ENCODE results near the gene PTPN21. TPM values are rescaled to one million over a fixed set of nuclear protein-coding genes. Genes with fewer than 3 reads are reported as not detected.

Gene PTPN21
- total and polyA plus RNA-seq, 2 donors from 2014 or later: 5.3 to 23.2 TPM

DNA sequence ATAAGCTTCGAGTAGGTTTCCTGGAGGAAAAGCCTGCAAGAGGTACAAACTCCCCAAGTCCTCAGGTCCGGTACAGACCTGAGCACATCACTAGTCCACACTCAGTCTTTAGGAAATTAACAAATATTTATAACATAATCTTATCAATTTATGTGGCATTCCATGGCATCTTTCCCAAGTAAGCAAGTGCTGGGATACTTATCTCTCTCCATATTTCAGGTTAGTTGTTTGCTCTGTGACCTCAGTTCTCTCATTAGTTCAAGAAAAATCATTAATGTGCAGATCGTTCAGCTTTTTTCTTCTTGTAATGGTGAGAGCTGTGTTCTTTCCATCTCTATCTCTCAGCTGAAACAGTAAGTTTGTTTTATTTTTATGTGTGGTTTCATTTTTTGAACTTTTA is 134.6 kb downstream of the PTPN21 start:
- Histone ChIP-seq H3K27me3 (ENCODE audit: control insufficient read depth, insufficient read depth, low read length) (no peaks in the 10 kb centered on the region), H3K36me3 (ENCODE audit: control insufficient read depth in 2 of 3, insufficient read depth in 3 of 3, low read length in 3 of 3) (peaks cover 8 to 10% (median 9%) of the 10 kb centered on the region in 3 donors), H3K4me1 (ENCODE audit: control insufficient read depth in 2 of 3, insufficient read depth in 2 of 3, low read depth in 1 of 3, low read length in 3 of 3) (no peaks in the 10 kb centered on the region), H3K4me3 (ENCODE audit: low read length in 3 of 3) (no peak overlapping the region), H3K9ac (ENCODE audit: low read length in 3 of 3) (no peak overlapping the region), H3K27ac (ENCODE audit: low read depth in 2 of 2, low read length in 2 of 2) (no peak overlapping the region), H3K9me3 (ENCODE audit: control insufficient read depth in 2 of 3, insufficient read depth in 1 of 3, low read length in 3 of 3) (peaks cover 0 to 9% (median 2%) of the 10 kb centered on the region in 3 donors)
- FAIRE-seq: no peak
- no peak for TF ChIP-seq CTCF (IDR thresholded peaks at IDR 0.05; ENCODE audit: borderline replicate concordance, extremely low read depth, insufficient read depth)
- no peak for DNase-seq
- intact Hi-C loops (cut with DNase I): no loop called here

DNA sequence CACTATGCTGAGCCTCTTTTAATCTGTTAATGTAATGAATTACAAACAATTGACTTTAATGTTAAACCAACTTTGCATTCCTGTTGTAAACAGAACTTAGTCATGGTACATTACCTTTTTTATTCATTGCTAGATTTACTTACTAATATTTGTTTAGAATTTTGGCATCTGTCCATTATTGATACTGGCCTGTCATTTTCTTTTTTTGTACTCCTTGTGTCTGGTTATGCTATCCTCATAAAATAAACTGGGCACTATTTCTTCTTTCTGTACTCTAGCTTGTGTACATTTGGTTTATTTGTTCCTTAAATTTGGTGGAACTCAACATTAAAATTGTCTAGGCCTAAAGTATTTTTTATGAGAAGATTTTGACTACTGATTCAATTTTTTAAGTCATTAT is 137.2 kb downstream of the PTPN21 start:
- intact Hi-C loops (cut with DNase I): no loop called here
- no peak for TF ChIP-seq CTCF (IDR thresholded peaks at IDR 0.05; ENCODE audit: borderline replicate concordance, extremely low read depth, insufficient read depth)

More for the DNA sequence above, 137.2 kb downstream of the PTPN21 start:
- no peaks in the 10 kb centered on the region for H3K27me3 ChIP-seq (ENCODE audit: control insufficient read depth, insufficient read depth, low read length)
- no peak overlapping the region for H3K4me3 ChIP-seq (ENCODE audit: low read length in 3 of 3)
- DNase-seq: no peak
- no peak overlapping the region for H3K9ac ChIP-seq (ENCODE audit: low read length in 3 of 3)
- H3K27ac ChIP-seq (ENCODE audit: low read depth in 2 of 2, low read length in 2 of 2): no peak overlapping the region
- H3K4me1 ChIP-seq (ENCODE audit: control insufficient read depth in 2 of 3, insufficient read depth in 2 of 3, low read depth in 1 of 3, low read length in 3 of 3): no peaks in the 10 kb centered on the region
- peaks cover 0 to 17% (median 2%) of the 10 kb centered on the region in 3 donors for H3K9me3 ChIP-seq (ENCODE audit: control insufficient read depth in 2 of 3, insufficient read depth in 1 of 3, low read length in 3 of 3)
- H3K36me3 ChIP-seq (ENCODE audit: control insufficient read depth in 2 of 3, insufficient read depth in 3 of 3, low read length in 3 of 3): peaks cover 9 to 10% (median 10%) of the 10 kb centered on the region in 3 donors
- no peak for FAIRE-seq

Other genes starting within 250 kb of the PTPN21 start
- gene KCNK10, start 231.7 kb downstream of the PTPN21 start, total RNA-seq: 0.54 TPM
- 1.1 TPM for gene KCNK10, start 231.7 kb downstream of the PTPN21 start, polyA plus RNA-seq (ENCODE audit: insufficient read depth, low read depth, low replicate concordance)
- gene SPATA7, start 169.3 kb downstream of the PTPN21 start, total RNA-seq: 17.4 TPM
- gene SPATA7, start 169.3 kb downstream of the PTPN21 start, polyA plus RNA-seq (ENCODE audit: insufficient read depth, low read depth, low replicate concordance): 14.0 TPM
- 49.7 TPM for gene ZC3H14, start 8.0 kb upstream of the PTPN21 start, total RNA-seq
- gene ZC3H14, start 8.0 kb upstream of the PTPN21 start, polyA plus RNA-seq (ENCODE audit: insufficient read depth, low read depth, low replicate concordance): 27.7 TPM
- 2.8 TPM for gene EML5, start 237.9 kb upstream of the PTPN21 start, total RNA-seq
- gene EML5, start 237.9 kb upstream of the PTPN21 start, polyA plus RNA-seq (ENCODE audit: insufficient read depth, low read depth, low replicate concordance): 0.26 TPM

Measured in kidney (tissue), 14 donors.